HEK293 (cell line): Measurements from ENCODE around the gene MADCAM1.

Experiments used
- BCL6B ChIP-seq: fragments of 450-650 bp; formaldehyde crosslinking; IDR thresholded peaks from 2 replicates; pipeline ENCODE4 v1.5.1; 2017; ENCODE audit warnings: missing biosample characterization, missing genetic modification characterization
- KLF10 ChIP-seq: fragments of 450-650 bp; IDR thresholded peaks from 2 replicates; pipeline ENCODE4 v1.5.1; 2018; ENCODE audit warnings: missing biosample characterization, mild to moderate bottlenecking, missing genetic modification characterization
- KLF16 ChIP-seq: fragments of 450-650 bp; formaldehyde crosslinking; IDR thresholded peaks from 2 replicates; pipeline ENCODE4 v1.5.1; 2017; ENCODE audit warnings: missing biosample characterization, missing genetic modification characterization
- PRDM4 ChIP-seq: fragments of 450-650 bp; formaldehyde crosslinking; IDR thresholded peaks from 2 replicates; pipeline ENCODE4 v1.5.1; 2017; ENCODE audit warnings: missing biosample characterization, missing genetic modification characterization
- REPIN1 ChIP-seq: fragments of 450-650 bp; formaldehyde crosslinking; IDR thresholded peaks from 2 replicates; pipeline ENCODE4 v1.5.1; 2017; ENCODE audit warnings: missing biosample characterization, missing genetic modification characterization, low read depth
- SETDB1 ChIP-seq: IDR thresholded peaks from one replicate; pipeline ENCODE4 v1.6.1; 2017; ENCODE audit warnings: mild to moderate bottlenecking, low read length, moderate library complexity, mixed read lengths; ENCODE audit not compliant: insufficient read length
- SP3 ChIP-seq: fragments of 450-650 bp; formaldehyde crosslinking; IDR thresholded peaks from 2 replicates; pipeline ENCODE4 v1.5.1; 2016; ENCODE audit warnings: missing biosample characterization, missing genetic modification characterization
- WT1 ChIP-seq: fragments of 450-650 bp; formaldehyde crosslinking; IDR thresholded peaks from 2 replicates; pipeline ENCODE4 v1.5.1; 2016; ENCODE audit warnings: missing biosample characterization, missing genetic modification characterization
- YY1 ChIP-seq: fragments of 450-650 bp; formaldehyde crosslinking; IDR thresholded peaks from 2 replicates; pipeline ENCODE4 v1.5.1; 2018; ENCODE audit warnings: missing biosample characterization, missing genetic modification characterization
- ZBTB7A ChIP-seq: fragments of 450-650 bp; formaldehyde crosslinking; IDR thresholded peaks from 2 replicates; pipeline ENCODE4 v1.5.1; 2016; ENCODE audit warnings: low read depth, missing biosample characterization, missing genetic modification characterization
- ZNF114 ChIP-seq: fragments of 450-650 bp; formaldehyde crosslinking; IDR thresholded peaks from 2 replicates; pipeline ENCODE4 v1.5.0; 2017; ENCODE audit warnings: missing biosample characterization, missing genetic modification characterization
- ZNF169 ChIP-seq: fragments of 450-650 bp; formaldehyde crosslinking; IDR thresholded peaks from 2 replicates; pipeline ENCODE4 v1.5.1; 2016; ENCODE audit warnings: missing biosample characterization, missing genetic modification characterization
- ZNF175 ChIP-seq: fragments of 450-650 bp; formaldehyde crosslinking; IDR thresholded peaks from 2 replicates; pipeline ENCODE4 v1.5.1; 2016; ENCODE audit warnings: missing biosample characterization, missing genetic modification characterization
- ZNF211 ChIP-seq: fragments of 450-650 bp; formaldehyde crosslinking; IDR thresholded peaks from 2 replicates; pipeline ENCODE4 v1.5.1; 2016; ENCODE audit warnings: low read depth, missing biosample characterization, missing genetic modification characterization
- ZNF239 ChIP-seq: fragments of 450-650 bp; formaldehyde crosslinking; IDR thresholded peaks from 2 replicates; pipeline ENCODE4 v1.5.1; 2016; ENCODE audit warnings: missing biosample characterization, missing genetic modification characterization
- ZNF366 ChIP-seq: fragments of 450-650 bp; formaldehyde crosslinking; conservative IDR thresholded peaks from 2 replicates; pipeline ENCODE4 v1.5.1; 2016; ENCODE audit warnings: missing biosample characterization, missing genetic modification characterization
- ZNF398 ChIP-seq: fragments of 450-650 bp; formaldehyde crosslinking; IDR thresholded peaks from 2 replicates; pipeline ENCODE4 v1.5.1; 2017; ENCODE audit warnings: missing biosample characterization, missing genetic modification characterization
- ZNF530 ChIP-seq: fragments of 450-650 bp; formaldehyde crosslinking; IDR thresholded peaks from 2 replicates; pipeline ENCODE4 v1.5.1; 2016; ENCODE audit warnings: low read depth, missing biosample characterization, missing genetic modification characterization
- ZNF596 ChIP-seq: fragments of 450-650 bp; IDR thresholded peaks from 2 replicates; pipeline ENCODE4 v1.5.0; 2018; ENCODE audit warnings: missing biosample characterization, mild to moderate bottlenecking, missing genetic modification characterization, moderate library complexity
- ZNF629 ChIP-seq: fragments of 450-650 bp; formaldehyde crosslinking; IDR thresholded peaks from 2 replicates; pipeline ENCODE4 v1.5.1; 2017; ENCODE audit warnings: missing biosample characterization, missing genetic modification characterization
- ZNF654 ChIP-seq: fragments of 450-650 bp; formaldehyde crosslinking; IDR thresholded peaks from 2 replicates; pipeline ENCODE4 v1.5.1; 2016; ENCODE audit warnings: low read depth, missing biosample characterization, missing genetic modification characterization
- ZNF707 ChIP-seq: fragments of 450-650 bp; formaldehyde crosslinking; IDR thresholded peaks from 2 replicates; pipeline ENCODE4 v1.5.1; 2016; ENCODE audit warnings: missing biosample characterization, missing genetic modification characterization
- ZNF768 ChIP-seq: fragments of 450-650 bp; formaldehyde crosslinking; IDR thresholded peaks from 2 replicates; pipeline ENCODE4 v1.5.1; 2018; ENCODE audit warnings: missing biosample characterization, mild to moderate bottlenecking, missing genetic modification characterization
- ZNF785 ChIP-seq: fragments of 450-650 bp; formaldehyde crosslinking; IDR thresholded peaks from 2 replicates; pipeline ENCODE4 v1.5.1; 2016; ENCODE audit warnings: missing biosample characterization, missing genetic modification characterization
- ZXDB ChIP-seq: fragments of 450-650 bp; formaldehyde crosslinking; IDR thresholded peaks from 2 replicates; pipeline ENCODE4 v1.5.1; 2016; ENCODE audit warnings: missing biosample characterization, missing genetic modification characterization
- TF ChIP-seq, protein P1 (sequence below): fragments of 450-650 bp; formaldehyde crosslinking; IDR thresholded peaks from 2 replicates; pipeline ENCODE4 v1.5.1; 2016; ENCODE audit warnings: missing biosample characterization, missing genetic modification characterization, low read depth
- TF ChIP-seq, protein P2 (sequence below): fragments of 450-650 bp; formaldehyde crosslinking; IDR thresholded peaks from 2 replicates; pipeline ENCODE4 v1.5.1; 2016; ENCODE audit warnings: missing biosample characterization, missing genetic modification characterization
- TF ChIP-seq, protein P3 (sequence below): fragments of 450-650 bp; formaldehyde crosslinking; IDR thresholded peaks from 2 replicates; pipeline ENCODE4 v1.5.1; 2017; ENCODE audit warnings: missing biosample characterization, mild to moderate bottlenecking, missing genetic modification characterization, moderate library complexity

Gene MADCAM1

GRCh38 chr19:461721-462551 lies 34.4 kb upstream of the MADCAM1 start (continued):
- TF ChIP-seq ZNF169 (no peak), ZNF175 (tag by site-specific recombination) (no peak), ZNF366 (0 out of 2 replicates have a peak, but pooled peaks have one; percentile 16), PRDM4 (no peak), KLF16 (tag by site-specific recombination) (peak; percentile 48; the same call in 1 of the 2 replicates), SP3 (tag by site-specific recombination) (peak; percentile 51), KLF10 (tag by site-specific recombination) (0 out of 2 replicates have a peak, but pooled peaks have one; percentile 51), ZXDB (tag by site-specific recombination) (peak; percentile 53; the same call in 1 of the 2 replicates), YY1 (tag by site-specific recombination) (no peak), ZNF596 (tag by site-specific recombination) (0 out of 2 replicates have a peak, but pooled peaks have one; percentile 16), ZNF707 (tag by site-specific recombination) (no peak), WT1 (tag by site-specific recombination) (peak; percentile 54; the same call in 1 of the 2 replicates), ZNF785 (peak; percentile 85), ZNF530 (no peak), ZNF398 (tag by site-specific recombination) (peak; percentile 74), BCL6B (no peak), ZNF629 (tag by site-specific recombination) (peak; percentile 57), ZNF654 (tag by site-specific recombination) (no peak), ZNF114 (tag by site-specific recombination) (no peak), REPIN1 (tag by site-specific recombination) (no peak), ZNF239 (peak; percentile 15; the same call in 1 of the 2 replicates), ZNF211 (tag by site-specific recombination) (no peak), SETDB1 (no peak), ZNF768 (tag by site-specific recombination) (no peak), ZBTB7A (tag by site-specific recombination) (no peak)
- TF ChIP-seq, protein P1, sequence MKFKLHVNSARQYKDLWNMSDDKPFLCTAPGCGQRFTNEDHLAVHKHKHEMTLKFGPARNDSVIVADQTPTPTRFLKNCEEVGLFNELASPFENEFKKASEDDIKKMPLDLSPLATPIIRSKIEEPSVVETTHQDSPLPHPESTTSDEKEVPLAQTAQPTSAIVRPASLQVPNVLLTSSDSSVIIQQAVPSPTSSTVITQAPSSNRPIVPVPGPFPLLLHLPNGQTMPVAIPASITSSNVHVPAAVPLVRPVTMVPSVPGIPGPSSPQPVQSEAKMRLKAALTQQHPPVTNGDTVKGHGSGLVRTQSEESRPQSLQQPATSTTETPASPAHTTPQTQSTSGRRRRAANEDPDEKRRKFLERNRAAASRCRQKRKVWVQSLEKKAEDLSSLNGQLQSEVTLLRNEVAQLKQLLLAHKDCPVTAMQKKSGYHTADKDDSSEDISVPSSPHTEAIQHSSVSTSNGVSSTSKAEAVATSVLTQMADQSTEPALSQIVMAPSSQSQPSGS (tag by site-specific recombination), result 0 out of 2 replicates have a peak, but pooled peaks have one; percentile 32
- TF ChIP-seq, protein P2, sequence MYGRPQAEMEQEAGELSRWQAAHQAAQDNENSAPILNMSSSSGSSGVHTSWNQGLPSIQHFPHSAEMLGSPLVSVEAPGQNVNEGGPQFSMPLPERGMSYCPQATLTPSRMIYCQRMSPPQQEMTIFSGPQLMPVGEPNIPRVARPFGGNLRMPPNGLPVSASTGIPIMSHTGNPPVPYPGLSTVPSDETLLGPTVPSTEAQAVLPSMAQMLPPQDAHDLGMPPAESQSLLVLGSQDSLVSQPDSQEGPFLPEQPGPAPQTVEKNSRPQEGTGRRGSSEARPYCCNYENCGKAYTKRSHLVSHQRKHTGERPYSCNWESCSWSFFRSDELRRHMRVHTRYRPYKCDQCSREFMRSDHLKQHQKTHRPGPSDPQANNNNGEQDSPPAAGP, result peak; percentile 85
- TF ChIP-seq, protein P3, sequence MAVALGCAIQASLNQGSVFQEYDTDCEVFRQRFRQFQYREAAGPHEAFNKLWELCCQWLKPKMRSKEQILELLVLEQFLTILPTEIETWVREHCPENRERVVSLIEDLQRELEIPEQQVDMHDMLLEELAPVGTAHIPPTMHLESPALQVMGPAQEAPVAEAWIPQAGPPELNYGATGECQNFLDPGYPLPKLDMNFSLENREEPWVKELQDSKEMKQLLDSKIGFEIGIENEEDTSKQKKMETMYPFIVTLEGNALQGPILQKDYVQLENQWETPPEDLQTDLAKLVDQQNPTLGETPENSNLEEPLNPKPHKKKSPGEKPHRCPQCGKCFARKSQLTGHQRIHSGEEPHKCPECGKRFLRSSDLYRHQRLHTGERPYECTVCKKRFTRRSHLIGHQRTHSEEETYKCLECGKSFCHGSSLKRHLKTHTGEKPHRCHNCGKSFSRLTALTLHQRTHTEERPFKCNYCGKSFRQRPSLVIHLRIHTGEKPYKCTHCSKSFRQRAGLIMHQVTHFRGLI, result no peak
